GM23338 (cell line): ENCODE data around the gene ERBB4. TPM values are rescaled to one million over a fixed set of nuclear protein-coding genes. Genes with fewer than 3 reads are reported as not detected.

Experiments
- ATAC-seq: fragments of 200-7000 bp; cut with Tn5 transposase; 3 replicates; pipeline ENCODE4 v1.9.1; 2020
- DNase-seq: peaks from one replicate; pipeline ENCODE4 v3.0.0-alpha.2; 2015; ENCODE audit warnings: low spot score
- H2AFZ ChIP-seq: fragments of 200-600 bp; sonication (generic); 2 replicates; pipeline ENCODE4 v1.8.0; 2016; ENCODE audit warnings: antibody characterized with exemption, mild to moderate bottlenecking, moderate library complexity
- H3F3A ChIP-seq: fragments of 200-600 bp; sonication (generic); replicated peaks from 2 replicates; pipeline ENCODE4 v1.8.0; 2017; ENCODE audit warnings: antibody characterized with exemption, mixed run types, low read depth
- H3K27ac ChIP-seq: fragments of 200-600 bp; sonication (generic); 2 replicates; pipeline ENCODE4 v1.6.1; 2016; ENCODE audit warnings: low read depth
- H3K27me3 ChIP-seq: fragments of 200-600 bp; sonication (generic); 2 replicates; pipeline ENCODE4 v1.8.0; 2016; ENCODE audit warnings: mild to moderate bottlenecking, mixed run types, moderate library complexity; ENCODE audit not compliant: insufficient read depth
- H3K36me3 ChIP-seq: fragments of 200-600 bp; sonication (generic); 2 replicates; pipeline ENCODE4 v1.8.0; 2016; ENCODE audit warnings: mild to moderate bottlenecking; ENCODE audit not compliant: insufficient read depth
- H3K4me1 ChIP-seq: fragments of 200-600 bp; sonication (generic); 2 replicates; pipeline ENCODE4 v1.8.0; 2016; ENCODE audit warnings: mild to moderate bottlenecking, moderate library complexity; ENCODE audit not compliant: insufficient read depth
- H3K4me2 ChIP-seq: fragments of 200-600 bp; sonication (generic); 2 replicates; pipeline ENCODE4 v1.7.1; 2017; ENCODE audit warnings: mixed run types
- H3K4me3 ChIP-seq: fragments of 200-600 bp; sonication (generic); 2 replicates; pipeline ENCODE4 v1.6.1; 2016; ENCODE audit warnings: mixed run types
- H3K79me2 ChIP-seq: fragments of 200-600 bp; sonication (generic); replicated peaks from 2 replicates; pipeline ENCODE4 v1.8.0; 2017; ENCODE audit warnings: mild to moderate bottlenecking; ENCODE audit not compliant: insufficient read depth
- H3K9me2 ChIP-seq: fragments of 200-600 bp; sonication (generic); 2 replicates; pipeline ENCODE4 v1.8.0; 2017; ENCODE audit not compliant: insufficient read depth
- H4K20me1 ChIP-seq: fragments of 200-600 bp; sonication (generic); replicated peaks from 2 replicates; pipeline ENCODE4 v1.8.0; 2017; ENCODE audit warnings: mild to moderate bottlenecking; ENCODE audit not compliant: insufficient read depth
- H3K27ac Mint-ChIP-seq: 2 replicates; pipeline ENCODE4 v1.8.0; 2020; ENCODE audit warnings: inconsistent platforms, mild to moderate bottlenecking, moderate library complexity, mixed read lengths
- H3K27me3 Mint-ChIP-seq: 3 replicates; pipeline ENCODE4 v1.8.0; 2022; ENCODE audit warnings: low read depth, mild to moderate bottlenecking, moderate library complexity, mixed read lengths, inconsistent platforms; ENCODE audit not compliant: insufficient read depth, poor library complexity
- H3K36me3 Mint-ChIP-seq: 3 replicates; pipeline ENCODE4 v1.8.0; 2021; ENCODE audit warnings: low read depth, mild to moderate bottlenecking, inconsistent platforms, moderate library complexity, mixed read lengths
- H3K4me1 Mint-ChIP-seq: 3 replicates; pipeline ENCODE4 v1.8.0; 2020; ENCODE audit warnings: mild to moderate bottlenecking, inconsistent platforms, mixed read lengths
- H3K4me3 Mint-ChIP-seq: 3 replicates; pipeline ENCODE4 v1.8.0; 2021; ENCODE audit warnings: moderate library complexity, mild to moderate bottlenecking, inconsistent platforms, mixed read lengths
- H3K9me3 Mint-ChIP-seq: 3 replicates; pipeline ENCODE4 v1.8.0; 2020; ENCODE audit warnings: moderate library complexity, mild to moderate bottlenecking, inconsistent platforms, mixed read lengths
- CREB1 ChIP-seq: fragments of 250-450 bp; sonication (Bioruptor Pico); IDR thresholded peaks from 2 replicates; pipeline ENCODE4 v1.5.0; 2020; ENCODE audit warnings: low read depth, mild to moderate bottlenecking, moderate library complexity
- CTCF ChIP-seq, 2 experiments: fragments of 200-600 bp in 1 of 2; sonication (generic) in 1 of 2; conservative IDR thresholded peaks; 2 replicates each; pipeline versions ENCODE4 v1.5.1 to v1.6.1; 2016 to 2017; ENCODE audit warnings: antibody characterized with exemption in 2 of 2, low read depth in 2 of 2, mild to moderate bottlenecking in 2 of 2, moderate library complexity in 1 of 2
- ETS1 ChIP-seq: IDR thresholded peaks from 2 replicates; pipeline ENCODE4 v1.6.1; 2016; ENCODE audit warnings: antibody characterized with exemption
- EZH2 ChIP-seq: fragments of 200-600 bp; sonication (generic); IDR thresholded peaks from one replicate; pipeline ENCODE4 v1.8.0; 2017; ENCODE audit warnings: antibody characterized with exemption, mild to moderate bottlenecking, low read depth; ENCODE audit not compliant: unreplicated experiment
- EZH2phosphoT487 ChIP-seq: fragments of 200-600 bp; sonication (generic); IDR thresholded peaks from one replicate; pipeline ENCODE4 v1.8.1; 2018; ENCODE audit warnings: antibody characterized with exemption; ENCODE audit not compliant: unreplicated experiment
- JUNB ChIP-seq: IDR thresholded peaks from one replicate; pipeline ENCODE4 v1.6.1; 2016; ENCODE audit warnings: antibody characterized with exemption; ENCODE audit not compliant: unreplicated experiment
- NANOG ChIP-seq: IDR thresholded peaks from 2 replicates; pipeline ENCODE4 v1.6.1; 2016; ENCODE audit warnings: antibody characterized with exemption, borderline replicate concordance
- REST ChIP-seq: IDR thresholded peaks from one replicate; pipeline ENCODE4 v1.6.1; 2018; ENCODE audit warnings: antibody characterized with exemption; ENCODE audit not compliant: unreplicated experiment
- STAT1 ChIP-seq: IDR thresholded peaks from one replicate; pipeline ENCODE4 v1.6.1; 2016; ENCODE audit warnings: antibody characterized with exemption; ENCODE audit not compliant: unreplicated experiment
- ZNF114 ChIP-seq: fragments of 250-450 bp; sonication (Bioruptor Pico); IDR thresholded peaks from 2 replicates; pipeline ENCODE4 v1.5.0; 2020; ENCODE audit warnings: mild to moderate bottlenecking, moderate library complexity
- ZNF331 ChIP-seq: fragments of 250-450 bp; sonication (Bioruptor Pico); IDR thresholded peaks from 2 replicates; pipeline ENCODE4 v1.5.0; 2020; ENCODE audit warnings: low read depth, mild to moderate bottlenecking, moderate library complexity
- ZNF462 ChIP-seq: fragments of 250-450 bp; sonication (Bioruptor Pico); IDR thresholded peaks from 2 replicates; pipeline ENCODE4 v1.5.0; 2020; ENCODE audit warnings: mild to moderate bottlenecking, moderate library complexity
- polyA plus RNA-seq: library from polyadenylated mRNA; unstranded; fragments of >200 nt; fragmentation: Nextera tagmentation; extraction: Ambion mirVana; gene quantifications from 2 replicates; pipeline ENCODE4 v1.2.1, GENCODE V29; 2016
- total RNA-seq: library from RNA; depleted of rRNA; stranded (reverse); fragments of >200 nt; shearing (Covaris generic); gene quantifications from 2 replicates; pipeline ENCODE4 v1.2.3, GENCODE V29; 2014

ERBB4 gene
- total and polyA plus RNA-seq, 2 experiments from 2014 or later = 0.73 to 1.1 TPM

GRCh38 chr2:212193803-212194202 is 344.8 kb downstream of the ERBB4 start (continued):
- TF ChIP-seq ETS1 (no peak), ZNF114 (CRISPR knock-in tag) (no peak)

GRCh38 chr2:212193056-212193455 is 345.5 kb downstream of the ERBB4 start:
- H3K9me3 Mint-ChIP-seq = no peaks in the 10 kb centered on the region
- no peaks in the 10 kb centered on the region for H3K9me2 ChIP-seq
- no peak overlapping the region for H3K4me2 ChIP-seq
- no peaks in the 10 kb centered on the region for H3K4me1 Mint-ChIP-seq
- H3K27me3 ChIP-seq = no peaks in the 10 kb centered on the region
- H3K79me2 ChIP-seq = no peaks in the 10 kb centered on the region
- no peak for ATAC-seq
- H2AFZ ChIP-seq = no peak overlapping the region
- no peaks in the 10 kb centered on the region for H3K36me3 ChIP-seq
- H3K27ac ChIP-seq = no peak overlapping the region
- no peaks in the 10 kb centered on the region for H4K20me1 ChIP-seq
- H3F3A ChIP-seq = no peaks in the 10 kb centered on the region; the same call in 1 of the 2 replicates
- H3K36me3 Mint-ChIP-seq = no peaks in the 10 kb centered on the region
- no peak overlapping the region for H3K27ac Mint-ChIP-seq
- H3K4me3 ChIP-seq = no peak overlapping the region
- DNase-seq = no peak
- H3K4me1 ChIP-seq = no peaks in the 10 kb centered on the region
- H3K27me3 Mint-ChIP-seq = no peaks in the 10 kb centered on the region
- H3K4me3 Mint-ChIP-seq = no peak overlapping the region
- TF ChIP-seq JUNB (no peak), ETS1 (no peak), EZH2 (no peak), EZH2phosphoT487 (no peak), NANOG (no peak), ZNF331 (CRISPR knock-in tag) (no peak), STAT1 (no peak), CREB1 (CRISPR knock-in tag) (no peak), CTCF (conservative IDR thresholded peaks at IDR 0.05; ENCODE audit: low read depth in 2 of 2) (no peak), REST (no peak), ZNF462 (CRISPR knock-in tag) (no peak)
